CD1c-positive myeloid dendritic cell (primary cell): ENCODE data around the gene PSMC5.
"Not testable (repeated sequence)": the region's sequence is repeated elsewhere in the genome, so short reads cannot be mapped to it uniquely, and the experiment has no call there.

Source experiments
- DNase-seq: peaks from one replicate; pipeline ENCODE4 v3.0.0-alpha.2; 2016; ENCODE audit errors: extremely low spot score

PSMC5 gene

DNA sequence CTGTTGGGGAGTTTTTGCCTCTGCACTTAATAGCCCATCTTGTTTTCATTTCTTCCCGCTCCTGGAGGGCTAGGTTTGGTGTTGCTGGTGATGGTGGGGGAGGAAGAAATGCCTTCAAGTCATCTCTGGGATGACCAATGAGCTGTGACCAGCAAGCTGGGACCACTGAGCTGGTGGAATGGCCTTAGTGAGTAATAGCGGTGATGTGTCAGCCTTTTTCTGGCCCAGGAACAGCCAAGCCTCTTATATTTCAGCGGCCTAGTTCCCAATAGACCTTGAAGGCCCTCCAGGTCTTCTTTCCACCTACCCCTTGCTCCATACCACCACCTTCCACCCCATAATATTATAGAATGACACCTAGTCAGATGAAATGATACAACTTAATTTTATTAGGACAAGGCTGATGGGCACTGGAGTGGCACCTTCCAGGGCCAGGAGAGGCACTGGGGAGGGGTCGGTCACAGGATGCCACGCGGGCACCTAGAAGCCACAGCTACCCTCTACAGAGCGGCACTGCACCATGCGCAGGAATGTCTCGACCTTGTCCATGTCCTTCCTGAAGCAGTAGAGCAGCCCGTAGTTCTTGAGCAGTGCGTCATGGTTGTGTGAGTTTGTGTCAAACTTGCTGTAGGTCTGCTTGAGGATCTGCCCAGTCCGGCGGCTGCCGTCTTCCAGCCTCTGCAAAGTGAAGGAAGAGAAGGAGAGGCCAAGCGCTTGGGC, 44.6 kb downstream of the PSMC5 start:
- DNase-seq, result not testable (repeated sequence)

DNA sequence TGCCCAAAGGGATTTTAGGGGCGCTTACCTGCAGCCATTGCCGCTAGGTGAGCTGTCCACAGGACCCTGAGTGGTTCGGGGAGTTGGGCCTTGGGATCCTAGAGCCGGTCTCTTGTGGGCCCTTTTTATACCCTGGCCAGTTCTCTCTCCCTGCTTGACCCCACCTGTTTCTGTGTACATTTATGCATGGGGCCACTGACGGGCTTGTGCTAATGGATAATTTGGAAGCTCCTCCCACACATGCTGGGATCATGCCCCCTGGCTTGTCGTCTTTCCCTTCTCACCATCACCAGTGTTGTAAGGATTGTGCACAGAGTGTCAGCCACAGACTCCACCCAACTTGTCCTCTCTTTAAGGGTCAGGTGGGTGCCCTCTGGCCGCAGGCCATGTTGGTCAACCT, 46.3 kb downstream of the PSMC5 start, which contains the start of gene CSH2:
Gene CSH2 (minus strand): TSS at position 101 of the 400 bp plus-strand sequence. CDS start 63 bp downstream, at position 38.
- not testable (repeated sequence) for DNase-seq

DNA sequence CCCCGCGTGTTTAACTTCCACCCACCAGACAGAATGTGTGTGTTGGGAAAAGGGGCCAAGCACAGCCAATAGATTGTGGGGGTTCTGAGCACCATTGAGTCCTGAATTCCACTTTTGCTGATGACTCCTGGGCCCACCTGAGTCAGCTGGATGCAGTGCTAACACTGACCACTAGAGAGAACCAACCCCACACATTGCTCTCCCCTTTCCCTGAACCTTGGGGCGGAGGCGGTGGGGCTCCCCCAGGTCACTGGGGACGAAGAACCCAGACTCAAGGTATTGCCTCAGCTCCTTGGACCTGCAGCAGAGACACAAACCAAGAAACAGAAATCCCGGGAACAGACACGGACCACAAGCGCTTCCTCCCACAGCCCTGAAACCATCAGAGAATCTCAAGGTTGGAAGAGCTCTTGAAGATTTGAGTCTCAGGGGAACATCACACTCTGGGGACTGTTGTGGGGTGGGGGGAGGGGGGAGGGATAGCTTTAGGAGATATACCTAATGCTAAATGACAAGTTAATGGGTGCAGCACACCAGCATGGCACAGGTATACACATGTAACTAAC, 46.9 kb downstream of the PSMC5 start:
- DNase-seq, result not testable (repeated sequence)

DNA sequence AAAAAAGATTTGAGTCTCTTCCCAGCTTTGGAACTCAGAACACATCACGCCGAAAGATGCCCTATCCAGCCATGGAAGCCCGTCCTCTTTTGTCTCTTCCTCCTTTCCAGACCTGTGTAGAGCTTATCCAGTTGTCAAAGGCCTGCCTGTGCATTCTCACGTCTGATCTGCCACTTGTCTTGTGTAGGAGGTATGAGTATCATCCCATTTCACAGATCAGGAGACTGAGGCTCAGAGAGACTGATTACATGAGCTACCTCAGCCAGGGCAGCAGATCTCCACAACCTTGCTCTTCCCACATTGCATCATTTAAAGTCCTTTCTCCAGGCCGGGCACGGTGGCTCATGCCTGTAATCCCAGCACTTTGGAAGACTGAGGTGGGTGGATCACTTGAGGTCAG, 47.5 kb downstream of the PSMC5 start:
- DNase-seq, result not testable (repeated sequence)

DNA sequence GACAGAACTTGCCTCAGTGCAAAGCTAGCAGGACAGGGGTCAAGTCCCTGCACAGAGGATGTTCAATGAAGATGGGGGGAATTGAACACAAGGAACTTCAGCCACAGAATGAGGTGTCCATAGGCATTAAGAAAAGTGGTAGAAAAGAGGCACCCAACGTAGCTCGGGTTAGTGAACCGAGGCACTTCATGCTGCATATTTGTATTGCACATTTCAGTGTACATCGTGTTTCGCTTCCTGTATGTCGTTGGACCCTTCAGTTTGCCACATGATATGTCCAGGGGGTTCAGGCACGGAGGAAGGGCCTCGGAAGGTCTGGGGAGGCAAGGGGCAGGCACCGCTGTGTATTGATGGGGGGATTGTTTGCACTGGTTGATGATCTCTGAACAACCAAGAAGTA, 51.2 kb downstream of the PSMC5 start:
- not testable (repeated sequence) for DNase-seq

DNA sequence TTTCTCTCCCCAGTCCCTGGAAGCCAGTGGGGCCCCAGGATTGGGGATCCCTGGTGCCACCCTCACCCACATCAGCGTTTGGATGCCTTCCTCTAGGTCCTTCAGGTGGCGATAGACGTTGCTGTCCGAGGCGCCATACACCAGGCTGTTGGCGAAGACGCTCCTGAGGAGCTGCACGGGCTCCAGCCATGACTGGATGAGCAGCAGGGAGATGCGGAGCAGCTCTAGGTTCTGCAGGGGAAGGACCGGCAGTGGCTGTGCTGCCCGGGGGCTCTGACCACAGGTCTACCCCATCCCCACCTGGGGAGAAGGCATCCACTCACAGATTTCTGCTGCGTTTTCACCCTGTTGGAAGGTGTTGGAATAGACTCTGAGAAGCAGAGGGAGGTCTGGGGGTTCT, 53.5 kb downstream of the PSMC5 start:
- no peak for DNase-seq

DNA sequence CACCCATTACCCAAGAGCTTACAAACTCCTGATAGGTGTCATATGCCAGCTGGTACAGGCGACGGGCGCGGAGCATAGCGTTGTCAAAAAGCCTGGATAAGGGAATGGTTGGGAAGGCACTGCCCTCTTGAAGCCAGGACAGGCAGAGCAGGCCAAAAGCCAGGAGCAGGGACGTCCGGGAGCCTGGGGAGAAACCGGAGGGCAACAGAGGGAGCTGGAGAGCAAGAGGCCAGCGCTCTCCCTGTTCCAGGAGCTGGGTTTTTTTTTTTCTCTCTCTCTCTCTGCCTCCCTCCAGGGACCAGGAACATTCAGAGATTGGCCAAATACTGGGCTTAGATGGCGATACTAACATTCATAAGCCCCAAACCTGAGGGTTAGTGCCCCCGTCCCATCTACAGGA, 54.1 kb downstream of the PSMC5 start:
- not testable (repeated sequence) for DNase-seq
